Measurements from ENCODE around the gene CUL7.
"Not testable (repeated sequence)": the region's sequence is repeated elsewhere in the genome, so short reads cannot be mapped to it uniquely, and the experiment has no call there.

The CUL7 gene

GRCh38 chr6:43043310-43043709 is 10.3 kb downstream of the CUL7 start:
- DNase-seq = no peak

GRCh38 chr6:43041475-43041874 is 12.2 kb downstream of the CUL7 start:
- not testable (repeated sequence) for DNase-seq

- DNase-seq = no peak
Observed at GRCh38 chr6:43040542-43041257, 13.0 kb downstream of the CUL7 start.

GRCh38 chr6:43038727-43039126 is 14.9 kb downstream of the CUL7 start:
- no peak for DNase-seq

GRCh38 chr6:43037706-43038105 is 15.9 kb downstream of the CUL7 start:
- no peak for DNase-seq

GRCh38 chr6:43037197-43037596 is 16.5 kb downstream of the CUL7 start:
- no peak for DNase-seq

- DNase-seq = no peak
Observed at GRCh38 chr6:43036712-43037111, 16.9 kb downstream of the CUL7 start.

GRCh38 chr6:43035495-43036194 is 18.0 kb downstream of the CUL7 start:
- no peak for DNase-seq

GRCh38 chr6:43034190-43034525 is 19.5 kb downstream of the CUL7 start:
- no peak for DNase-seq

GRCh38 chr6:43033496-43034189 is 20.0 kb downstream of the CUL7 start:
- no peak for DNase-seq

- DNase-seq = no peak
Observed at GRCh38 chr6:43032326-43032725, 21.3 kb downstream of the CUL7 start.

- DNase-seq = no peak
Observed at GRCh38 chr6:43029120-43029519, 24.5 kb downstream of the CUL7 start.

GRCh38 chr6:43026365-43026764 is 27.3 kb downstream of the CUL7 start:
- no peak for DNase-seq

- DNase-seq = no peak
Observed at GRCh38 chr6:43024436-43024835, 29.2 kb downstream of the CUL7 start.

- peak; percentile 90 for DNase-seq
Observed at GRCh38 chr6:43021270-43022047, 32.2 kb downstream of the CUL7 start, which contains the start of gene RRP36. Gene RRP36, plus strand, starts transcription at chr6:43021623. Its CDS starts 32 bp downstream, at chr6:43021655.

- no peak for DNase-seq
Observed at GRCh38 chr6:43020847-43021246, 32.8 kb downstream of the CUL7 start.

GRCh38 chr6:43020052-43020705 is 33.5 kb downstream of the CUL7 start:
- DNase-seq = no peak

GRCh38 chr6:43019152-43019551 is 34.5 kb downstream of the CUL7 start:
- DNase-seq = no peak

GRCh38 chr6:43016943-43017334 is 36.7 kb downstream of the CUL7 start:
- no peak for DNase-seq

- no peak for DNase-seq
Observed at GRCh38 chr6:43016176-43016942, 37.3 kb downstream of the CUL7 start.

GRCh38 chr6:43014434-43014909 is 39.2 kb downstream of the CUL7 start:
- DNase-seq = no peak

All from activated CD8-positive, alpha-beta memory T cell treated with anti-CD3 and anti-CD28 coated beads for 24 hours (primary cell).